Dendritic cell treated with granulocyte-macrophage colony-stimulating factor and Interleukin-4, amounts not matched to agents 40 ng/mL and 50 ng/mL, for 4 days (primary cell): ENCODE measurements around the gene ASB12.

ENCODE experiments used
- H3K27ac Mint-ChIP-seq: one replicate; pipeline ENCODE4 v1.8.0; 2022; ENCODE audit warnings: mild to moderate bottlenecking, mixed read lengths
- H3K27me3 Mint-ChIP-seq: one replicate; pipeline ENCODE4 v1.8.0; 2022; ENCODE audit warnings: mild to moderate bottlenecking, mixed read lengths
- H3K36me3 Mint-ChIP-seq: one replicate; pipeline ENCODE4 v1.8.0; 2022; ENCODE audit warnings: low read depth, mixed read lengths
- H3K4me1 Mint-ChIP-seq: one replicate; pipeline ENCODE4 v1.8.0; 2022; ENCODE audit warnings: low read depth, mixed read lengths
- H3K4me3 Mint-ChIP-seq: one replicate; pipeline ENCODE4 v1.8.0; 2022; ENCODE audit warnings: mild to moderate bottlenecking, moderate library complexity, mixed read lengths
- H3K9me3 Mint-ChIP-seq: one replicate; pipeline ENCODE4 v1.8.0; 2022; ENCODE audit warnings: mixed read lengths
- intact Hi-C: fragments of 100-400 bp; cut with micrococcal nuclease; formaldehyde crosslinking; loops from one replicate; pipeline ENCODE4 v1.15.0; 2022

The ASB12 gene

GRCh38 chrX:64195862-64196261 lies 34.5 kb downstream of the ASB12 start:
- intact Hi-C loops: no loop called here
- H3K4me3 Mint-ChIP-seq: no peak overlapping the region
- peaks cover 15% of the 10 kb centered on the region for H3K36me3 Mint-ChIP-seq
- no peak overlapping the region for H3K27ac Mint-ChIP-seq
- no peaks in the 10 kb centered on the region for H3K9me3 Mint-ChIP-seq
- H3K27me3 Mint-ChIP-seq: no peaks in the 10 kb centered on the region
- H3K4me1 Mint-ChIP-seq: no peaks in the 10 kb centered on the region

GRCh38 chrX:64192673-64193072 lies 37.7 kb downstream of the ASB12 start:
- intact Hi-C loops: no loop called here
- H3K36me3 Mint-ChIP-seq: peaks cover 22% of the 10 kb centered on the region
- H3K4me1 Mint-ChIP-seq: no peaks in the 10 kb centered on the region

GRCh38 chrX:64192040-64192439 lies 38.4 kb downstream of the ASB12 start:
- H3K9me3 Mint-ChIP-seq: no peaks in the 10 kb centered on the region
- no peaks in the 10 kb centered on the region for H3K27me3 Mint-ChIP-seq
- no peak overlapping the region for H3K4me3 Mint-ChIP-seq
- H3K27ac Mint-ChIP-seq: no peak overlapping the region
- no peaks in the 10 kb centered on the region for H3K4me1 Mint-ChIP-seq
- peaks cover 22% of the 10 kb centered on the region for H3K36me3 Mint-ChIP-seq
- intact Hi-C loops: no loop called here

More at GRCh38 chrX:64192673-64193072, 37.7 kb downstream of the ASB12 start:
- Mint-ChIP-seq H3K27me3 (no peaks in the 10 kb centered on the region), H3K9me3 (no peaks in the 10 kb centered on the region), H3K27ac (no peak overlapping the region), H3K4me3 (no peak overlapping the region)

GRCh38 chrX:64191281-64192010 lies 39.0 kb downstream of the ASB12 start:
- peaks cover 22% of the 10 kb centered on the region for H3K36me3 Mint-ChIP-seq
- no peaks in the 10 kb centered on the region for H3K4me1 Mint-ChIP-seq
- no peaks in the 10 kb centered on the region for H3K9me3 Mint-ChIP-seq
- intact Hi-C loops: no loop called here
- H3K4me3 Mint-ChIP-seq: no peak overlapping the region
- H3K27ac Mint-ChIP-seq: no peak overlapping the region
- H3K27me3 Mint-ChIP-seq: no peaks in the 10 kb centered on the region

- peaks cover 22% of the 10 kb centered on the region for H3K36me3 Mint-ChIP-seq
- no peak overlapping the region for H3K4me3 Mint-ChIP-seq
- H3K9me3 Mint-ChIP-seq: no peaks in the 10 kb centered on the region
- intact Hi-C loops: no loop called here
- H3K4me1 Mint-ChIP-seq: no peaks in the 10 kb centered on the region
- H3K27me3 Mint-ChIP-seq: no peaks in the 10 kb centered on the region
- H3K27ac Mint-ChIP-seq: no peak overlapping the region
Observed at GRCh38 chrX:64190136-64190740, 40.2 kb downstream of the ASB12 start.

GRCh38 chrX:64188901-64189300 lies 41.5 kb downstream of the ASB12 start:
- Mint-ChIP-seq H3K9me3 (no peaks in the 10 kb centered on the region), H3K27ac (no peak overlapping the region), H3K27me3 (no peaks in the 10 kb centered on the region)

GRCh38 chrX:64187762-64188150 lies 42.7 kb downstream of the ASB12 start:
- intact Hi-C loops: no loop called here
- Mint-ChIP-seq H3K36me3 (peaks cover 22% of the 10 kb centered on the region), H3K9me3 (no peaks in the 10 kb centered on the region), H3K27ac (no peak overlapping the region), H3K4me3 (no peak overlapping the region), H3K4me1 (no peaks in the 10 kb centered on the region), H3K27me3 (no peaks in the 10 kb centered on the region)

More at GRCh38 chrX:64188901-64189300, 41.5 kb downstream of the ASB12 start:
- intact Hi-C loops: no loop called here
- Mint-ChIP-seq H3K4me3 (no peak overlapping the region), H3K36me3 (peaks cover 22% of the 10 kb centered on the region), H3K4me1 (no peaks in the 10 kb centered on the region)

DNA sequence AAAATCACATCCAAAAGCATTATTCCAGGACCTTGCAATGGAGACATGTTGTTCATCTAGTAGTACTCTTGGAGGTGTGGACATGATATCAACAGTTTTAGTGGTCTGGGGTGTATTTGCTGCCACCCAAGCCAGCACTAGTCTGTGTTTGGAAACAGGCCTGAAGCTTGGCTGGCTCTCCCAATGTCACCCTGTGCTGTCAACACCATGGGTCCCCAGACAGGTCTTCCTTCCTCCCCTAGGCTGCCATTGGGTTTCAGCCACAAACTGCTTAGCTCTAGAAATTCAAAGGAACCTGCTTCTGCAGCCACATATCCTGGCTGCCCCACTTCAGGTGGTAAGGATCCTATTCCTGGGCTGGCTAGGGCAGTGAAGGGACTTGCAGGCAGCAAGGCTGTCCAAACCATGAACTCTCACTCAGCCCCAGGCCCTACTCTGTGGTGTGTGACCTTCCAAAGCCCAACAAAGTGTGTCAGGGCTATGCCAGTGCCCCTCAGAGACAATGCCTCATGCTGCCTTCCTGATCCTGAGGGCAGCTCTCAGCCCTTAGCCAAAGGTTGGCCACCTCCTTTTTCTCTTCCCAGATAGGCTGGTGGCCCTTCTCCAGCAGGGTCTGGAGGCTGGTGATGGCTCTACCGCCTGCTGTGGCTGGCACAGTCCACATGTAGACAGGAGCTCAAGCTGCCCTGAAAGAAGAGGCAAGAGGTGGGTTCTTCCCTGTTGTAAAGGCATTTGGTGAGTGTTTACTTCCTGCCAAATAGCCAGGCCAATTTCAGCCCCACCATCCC lies 43.2 kb downstream of the ASB12 start:
- Mint-ChIP-seq H3K27me3 (no peaks in the 10 kb centered on the region), H3K36me3 (peaks cover 20% of the 10 kb centered on the region), H3K4me1 (no peaks in the 10 kb centered on the region), H3K27ac (no peak overlapping the region), H3K9me3 (no peaks in the 10 kb centered on the region), H3K4me3 (no peak overlapping the region)
- intact Hi-C loops: no loop called here

GRCh38 chrX:64184396-64184795 lies 46.0 kb downstream of the ASB12 start:
- no peaks in the 10 kb centered on the region for H3K27me3 Mint-ChIP-seq
- no peak overlapping the region for H3K27ac Mint-ChIP-seq
- H3K4me1 Mint-ChIP-seq: no peaks in the 10 kb centered on the region
- no peaks in the 10 kb centered on the region for H3K36me3 Mint-ChIP-seq
- no peak overlapping the region for H3K4me3 Mint-ChIP-seq
- intact Hi-C loops: no loop called here
- no peaks in the 10 kb centered on the region for H3K9me3 Mint-ChIP-seq

- no peaks in the 10 kb centered on the region for H3K4me1 Mint-ChIP-seq
- intact Hi-C loops: no loop called here
- no peak overlapping the region for H3K4me3 Mint-ChIP-seq
- H3K36me3 Mint-ChIP-seq: no peaks in the 10 kb centered on the region
- no peaks in the 10 kb centered on the region for H3K9me3 Mint-ChIP-seq
- H3K27me3 Mint-ChIP-seq: no peaks in the 10 kb centered on the region
- H3K27ac Mint-ChIP-seq: no peak overlapping the region
Observed at GRCh38 chrX:64182208-64182607, 48.2 kb downstream of the ASB12 start.

- no peaks in the 10 kb centered on the region for H3K27me3 Mint-ChIP-seq
- H3K4me1 Mint-ChIP-seq: no peaks in the 10 kb centered on the region
- no peak overlapping the region for H3K27ac Mint-ChIP-seq
- intact Hi-C loops: no loop called here
- no peaks in the 10 kb centered on the region for H3K9me3 Mint-ChIP-seq
- H3K4me3 Mint-ChIP-seq: no peak overlapping the region
- H3K36me3 Mint-ChIP-seq: no peaks in the 10 kb centered on the region
Observed at GRCh38 chrX:64176876-64177275, 53.5 kb downstream of the ASB12 start.
